WTC11 (cell line): ENCODE measurements around the gene PLCG1. TPM values are rescaled to one million over a fixed set of nuclear protein-coding genes. Genes with fewer than 3 reads are reported as not detected.

Experiments used
- ATAC-seq: fragments of 200-7000 bp; cut with Tn5 transposase; 2 replicates; pipeline ENCODE4 v1.10.0; 2021; ENCODE audit warnings: mild to moderate bottlenecking, moderate library complexity
- CTCF ChIA-PET: fragments of 300-600 bp; sonication (Branson Sonifier 250); formaldehyde crosslinking; loops from one replicate; lab custom pipeline; 2021; ENCODE audit warnings: antibody characterized with exemption; lab: Charles Lee
- POLR2A ChIA-PET: fragments of 350-600 bp; sonication (Branson Sonifier 250); formaldehyde crosslinking; loops from one replicate; lab custom pipeline; 2021; ENCODE audit warnings: antibody characterized with exemption; lab: Charles Lee
- DNase-seq: peaks from one replicate; pipeline ENCODE4 v3.0.0; 2021; ENCODE audit warnings: low spot score
- H3K27ac Mint-ChIP-seq: 2 replicates; pipeline ENCODE4 v1.8.0; 2021; ENCODE audit warnings: mixed read lengths
- H3K27me3 Mint-ChIP-seq: 2 replicates; pipeline ENCODE4 v1.8.0; 2021; ENCODE audit warnings: low read depth, mild to moderate bottlenecking, moderate library complexity, mixed read lengths
- H3K36me3 Mint-ChIP-seq: 2 replicates; pipeline ENCODE4 v1.8.0; 2021; ENCODE audit warnings: mixed read lengths
- H3K4me1 Mint-ChIP-seq: 2 replicates; pipeline ENCODE4 v1.8.0; 2022; ENCODE audit warnings: mixed read lengths
- H3K4me3 Mint-ChIP-seq: 2 replicates; pipeline ENCODE4 v1.8.0; 2021; ENCODE audit warnings: mild to moderate bottlenecking, moderate library complexity, mixed read lengths
- H3K9me3 Mint-ChIP-seq: 2 replicates; pipeline ENCODE4 v1.8.0; 2021; ENCODE audit warnings: mixed read lengths
- ATF1 ChIP-seq: sonication (generic); formaldehyde crosslinking; IDR thresholded peaks from 2 replicates; pipeline ENCODE4 v1.8.1; 2023; ENCODE audit warnings: mild to moderate bottlenecking, moderate library complexity, missing genetic modification reagents
- CREM ChIP-seq: sonication (generic); formaldehyde crosslinking; IDR thresholded peaks from 2 replicates; pipeline ENCODE4 v1.8.1; 2022; ENCODE audit warnings: mild to moderate bottlenecking, missing genetic modification reagents, moderate library complexity
- E2F1 ChIP-seq: sonication (generic); formaldehyde crosslinking; IDR thresholded peaks from 2 replicates; pipeline ENCODE4 v1.8.0; 2022; ENCODE audit warnings: mild to moderate bottlenecking, missing genetic modification reagents
- ELF4 ChIP-seq: sonication (generic); formaldehyde crosslinking; IDR thresholded peaks from 2 replicates; pipeline ENCODE4 v1.8.1; 2022; ENCODE audit warnings: low read depth, mild to moderate bottlenecking, moderate library complexity, missing genetic modification reagents
- EMX1 ChIP-seq: fragments of 250-450 bp; sonication (Bioruptor Pico); IDR thresholded peaks from 2 replicates; pipeline ENCODE4 v1.8.0; 2021; ENCODE audit warnings: mild to moderate bottlenecking
- HMGA2 ChIP-seq: fragments of 250-450 bp; sonication (Bioruptor Pico); IDR thresholded peaks from 2 replicates; pipeline ENCODE4 v1.4.0; 2021; ENCODE audit warnings: mild to moderate bottlenecking, moderate library complexity
- RORB ChIP-seq: fragments of 250-450 bp; sonication (Bioruptor Pico); IDR thresholded peaks from 2 replicates; pipeline ENCODE4 v1.9.0; 2021; ENCODE audit warnings: mild to moderate bottlenecking
- SP1 ChIP-seq: sonication (generic); formaldehyde crosslinking; conservative IDR thresholded peaks from 2 replicates; pipeline ENCODE4 v1.8.1; 2022; ENCODE audit warnings: missing genetic modification reagents
- TCF7 ChIP-seq: sonication (generic); formaldehyde crosslinking; IDR thresholded peaks from 2 replicates; pipeline ENCODE4 v1.8.0; 2022; ENCODE audit warnings: mild to moderate bottlenecking, low read depth, missing genetic modification reagents, moderate library complexity
- TEAD4 ChIP-seq: sonication (generic); formaldehyde crosslinking; IDR thresholded peaks from 2 replicates; pipeline ENCODE4 v1.8.0; 2022; ENCODE audit warnings: mild to moderate bottlenecking, missing genetic modification reagents
- TP53 ChIP-seq: sonication (generic); formaldehyde crosslinking; IDR thresholded peaks from 2 replicates; pipeline ENCODE4 v1.8.1; 2023; ENCODE audit warnings: mild to moderate bottlenecking, missing genetic modification reagents
- ZBTB43 ChIP-seq: sonication (generic); formaldehyde crosslinking; IDR thresholded peaks from 2 replicates; pipeline ENCODE4 v1.8.1; 2023; ENCODE audit warnings: mild to moderate bottlenecking, missing genetic modification reagents
- ZNF232 ChIP-seq: sonication (generic); formaldehyde crosslinking; IDR thresholded peaks from 2 replicates; pipeline ENCODE4 v1.8.0; 2022; ENCODE audit warnings: mild to moderate bottlenecking, missing genetic modification reagents
- ZNF425 ChIP-seq: fragments of 250-450 bp; sonication (Bioruptor Pico); conservative IDR thresholded peaks from 2 replicates; pipeline ENCODE4 v1.9.0; 2021; ENCODE audit warnings: mild to moderate bottlenecking
- ZNF671 ChIP-seq: fragments of 250-450 bp; sonication (Bioruptor Pico); IDR thresholded peaks from 2 replicates; pipeline ENCODE4 v1.8.0; 2021; ENCODE audit warnings: mild to moderate bottlenecking
- total RNA-seq: library from RNA; stranded (reverse); gene quantifications from 3 replicates; pipeline ENCODE4 v1.2.3, GENCODE V29; 2021
- TF ChIP-seq, protein P1 (sequence below): sonication (generic); formaldehyde crosslinking; IDR thresholded peaks from 2 replicates; pipeline ENCODE4 v1.8.0; 2022; ENCODE audit warnings: mild to moderate bottlenecking, missing genetic modification reagents
- TF ChIP-seq, protein P2 (sequence below): sonication (generic); formaldehyde crosslinking; conservative IDR thresholded peaks from 2 replicates; pipeline ENCODE4 v1.8.1; 2022; ENCODE audit warnings: mild to moderate bottlenecking, missing genetic modification reagents
- TF ChIP-seq, protein P3 (sequence below): sonication (generic); formaldehyde crosslinking; IDR thresholded peaks from 2 replicates; pipeline ENCODE4 v1.8.1; 2022; ENCODE audit warnings: low read depth, missing genetic modification reagents, borderline replicate concordance

Gene PLCG1
- total RNA-seq, 1 experiment from 2014 or later = 201 TPM

- TF ChIP-seq CREM (CRISPR knock-in tag) (no peak), E2F1 (no peak), ZNF671 (CRISPR knock-in tag) (no peak)
- TF ChIP-seq, protein P1, sequence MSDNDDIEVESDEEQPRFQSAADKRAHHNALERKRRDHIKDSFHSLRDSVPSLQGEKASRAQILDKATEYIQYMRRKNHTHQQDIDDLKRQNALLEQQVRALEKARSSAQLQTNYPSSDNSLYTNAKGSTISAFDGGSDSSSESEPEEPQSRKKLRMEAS = no peak
Measured at GRCh38 chr20:41178904-41179432, 41.6 kb downstream of the PLCG1 start (continued).

DNA sequence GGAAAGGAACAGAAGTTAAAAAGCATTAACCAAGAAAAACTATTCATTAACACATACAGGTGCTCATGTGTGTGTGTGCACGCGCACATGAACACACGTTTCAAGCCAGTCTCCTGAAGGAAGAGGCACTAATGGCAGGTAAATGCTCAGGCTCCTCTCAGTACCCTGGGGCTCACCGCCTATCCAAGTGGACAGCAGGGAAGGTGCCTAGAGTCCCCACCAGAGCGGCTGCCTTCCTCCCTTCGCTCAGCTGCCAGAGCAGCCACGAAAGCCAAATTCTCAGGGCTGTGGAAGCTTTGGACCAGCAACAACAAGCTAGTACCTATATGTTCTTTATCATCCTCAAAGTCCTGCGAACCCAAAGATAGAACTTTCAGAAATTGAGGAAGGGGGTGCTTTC, 42.6 kb downstream of the PLCG1 start:
- H3K36me3 Mint-ChIP-seq = peaks cover 12% of the 10 kb centered on the region
- no peaks in the 10 kb centered on the region for H3K9me3 Mint-ChIP-seq
- no peak overlapping the region for H3K4me3 Mint-ChIP-seq
- TF ChIP-seq ZNF232 (no peak), EMX1 (CRISPR knock-in tag) (no peak), ATF1 (CRISPR knock-in tag) (no peak), ZNF425 (CRISPR knock-in tag) (no peak)
- TF ChIP-seq, protein P2, sequence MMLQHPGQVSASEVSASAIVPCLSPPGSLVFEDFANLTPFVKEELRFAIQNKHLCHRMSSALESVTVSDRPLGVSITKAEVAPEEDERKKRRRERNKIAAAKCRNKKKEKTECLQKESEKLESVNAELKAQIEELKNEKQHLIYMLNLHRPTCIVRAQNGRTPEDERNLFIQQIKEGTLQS (CRISPR knock-in tag) = no peak
- CTCF ChIA-PET = interaction anchor here (0.9 to 3.8 kb wide), 3 partner anchors 45 to 217 kb away, joined by 3 to 17 read pairs (median 3); partner anchors contain the start of gene LPIN3
- peaks cover 13% of the 10 kb centered on the region for H3K4me1 Mint-ChIP-seq
- peak; percentile 9 for DNase-seq
- ATAC-seq = 0 out of 2 replicates have a peak, but pooled peaks have one; percentile 16
- H3K27me3 Mint-ChIP-seq = no peaks in the 10 kb centered on the region
- POLR2A ChIA-PET = no interaction called here
- 0 out of 2 replicates have a peak overlapping the region, but pooled peaks have one; percentile 13 for H3K27ac Mint-ChIP-seq

GRCh38 chr20:41180599-41181333, 43.4 kb downstream of the PLCG1 start:
- ATAC-seq (no peak), DNase-seq (peak; percentile 8)
- H3K9me3 Mint-ChIP-seq = no peaks in the 10 kb centered on the region
- 0 out of 2 replicates have a peak overlapping the region, but pooled peaks have one; percentile 69 for H3K27ac Mint-ChIP-seq
- no peaks in the 10 kb centered on the region for H3K27me3 Mint-ChIP-seq
- ChIA-PET POLR2A (no interaction called here), CTCF (interaction anchor here (0.9 to 3.8 kb wide), 4 partner anchors 8 to 217 kb away, joined by 3 to 17 read pairs (median 6); partner anchors contain the start of gene LPIN3)
- H3K36me3 Mint-ChIP-seq = peaks cover 9% of the 10 kb centered on the region
- H3K4me1 Mint-ChIP-seq = peaks cover 13% of the 10 kb centered on the region
- H3K4me3 Mint-ChIP-seq = no peak overlapping the region
- TF ChIP-seq HMGA2 (CRISPR knock-in tag) (no peak), ATF1 (CRISPR knock-in tag) (no peak)

- Mint-ChIP-seq H3K9me3 (no peaks in the 10 kb centered on the region), H3K27me3 (no peaks in the 10 kb centered on the region), H3K4me1 (peaks cover 13% of the 10 kb centered on the region), H3K27ac (no peak overlapping the region), H3K36me3 (peaks cover 1% of the 10 kb centered on the region), H3K4me3 (no peak overlapping the region)
- DNase-seq (no peak), ATAC-seq (no peak)
- ChIA-PET CTCF (interaction anchor here (1.0 to 3.8 kb wide), 3 partner anchors 9 to 158 kb away, joined by 5 to 17 read pairs (median 8); partner anchors contain the start of gene LPIN3), POLR2A (no interaction called here)
- TF ChIP-seq EMX1 (CRISPR knock-in tag) (no peak), ELF4 (CRISPR knock-in tag) (no peak), TCF7 (CRISPR knock-in tag) (no peak), SP1 (CRISPR knock-in tag) (no peak), TEAD4 (no peak), RORB (no peak), E2F1 (no peak), TP53 (CRISPR knock-in tag) (no peak), ZBTB43 (CRISPR knock-in tag) (no peak)
- TF ChIP-seq, protein P3, sequence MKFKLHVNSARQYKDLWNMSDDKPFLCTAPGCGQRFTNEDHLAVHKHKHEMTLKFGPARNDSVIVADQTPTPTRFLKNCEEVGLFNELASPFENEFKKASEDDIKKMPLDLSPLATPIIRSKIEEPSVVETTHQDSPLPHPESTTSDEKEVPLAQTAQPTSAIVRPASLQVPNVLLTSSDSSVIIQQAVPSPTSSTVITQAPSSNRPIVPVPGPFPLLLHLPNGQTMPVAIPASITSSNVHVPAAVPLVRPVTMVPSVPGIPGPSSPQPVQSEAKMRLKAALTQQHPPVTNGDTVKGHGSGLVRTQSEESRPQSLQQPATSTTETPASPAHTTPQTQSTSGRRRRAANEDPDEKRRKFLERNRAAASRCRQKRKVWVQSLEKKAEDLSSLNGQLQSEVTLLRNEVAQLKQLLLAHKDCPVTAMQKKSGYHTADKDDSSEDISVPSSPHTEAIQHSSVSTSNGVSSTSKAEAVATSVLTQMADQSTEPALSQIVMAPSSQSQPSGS (CRISPR knock-in tag) = no peak
- TF ChIP-seq, protein P2 (CRISPR knock-in tag) = no peak
Measured at GRCh38 chr20:41181567-41181966, 44.2 kb downstream of the PLCG1 start.
